MG63 (cell line): ENCODE data around the gene HMX2. TPM values are rescaled to one million over a fixed set of nuclear protein-coding genes. Genes with fewer than 3 reads are reported as not detected.

Experiments
- DNase-seq: peaks from one replicate; pipeline ENCODE4 v3.0.0-alpha.2; 2020
- H3K27me3 ChIP-seq: fragments of 250-450 bp; sonication (Bioruptor Pico); 2 replicates; pipeline ENCODE4 v1.5.1; 2020; ENCODE audit warnings: mild to moderate bottlenecking, moderate library complexity
- H3K36me3 ChIP-seq: fragments of 250-450 bp; sonication (Bioruptor Pico); 2 replicates; pipeline ENCODE4 v1.5.1; 2020; ENCODE audit warnings: mild to moderate bottlenecking, moderate library complexity
- H3K4me3 ChIP-seq: fragments of 250-450 bp; sonication (Bioruptor Pico); 2 replicates; pipeline ENCODE4 v1.5.1; 2020; ENCODE audit warnings: mild to moderate bottlenecking, moderate library complexity
- H3K9me3 ChIP-seq: fragments of 250-450 bp; sonication (Bioruptor Pico); 2 replicates; pipeline ENCODE4 v1.5.1; 2020; ENCODE audit warnings: mild to moderate bottlenecking, moderate library complexity
- total RNA-seq: library from RNA; depleted of rRNA; stranded (reverse); fragments of >200 nt; shearing (Covaris generic); gene quantifications from 2 replicates; pipeline ENCODE4 v1.2.3, GENCODE V29; 2014; ENCODE audit warnings: low replicate concordance

HMX2 gene
- total RNA-seq, 1 experiment from 2014 or later: 0.07 TPM

- Histone ChIP-seq H3K4me3 (peak within 1 kb of the TSS; percentile 60), H3K27me3 (peaks cover 6% of the 10 kb centered on the region), H3K36me3 (no peaks in the 10 kb centered on the region; the same call in 1 of the 2 replicates), H3K9me3 (no peaks in the 10 kb centered on the region)
- DNase-seq: peak; percentile 76
Measured at GRCh38 chr10:123135415-123136141, 12.4 kb upstream of the HMX2 start, which contains the start of gene HMX3. HMX3 (plus strand) TSS chr10:123135970; CDS start chr10:123136051, 81 bp downstream.

DNA sequence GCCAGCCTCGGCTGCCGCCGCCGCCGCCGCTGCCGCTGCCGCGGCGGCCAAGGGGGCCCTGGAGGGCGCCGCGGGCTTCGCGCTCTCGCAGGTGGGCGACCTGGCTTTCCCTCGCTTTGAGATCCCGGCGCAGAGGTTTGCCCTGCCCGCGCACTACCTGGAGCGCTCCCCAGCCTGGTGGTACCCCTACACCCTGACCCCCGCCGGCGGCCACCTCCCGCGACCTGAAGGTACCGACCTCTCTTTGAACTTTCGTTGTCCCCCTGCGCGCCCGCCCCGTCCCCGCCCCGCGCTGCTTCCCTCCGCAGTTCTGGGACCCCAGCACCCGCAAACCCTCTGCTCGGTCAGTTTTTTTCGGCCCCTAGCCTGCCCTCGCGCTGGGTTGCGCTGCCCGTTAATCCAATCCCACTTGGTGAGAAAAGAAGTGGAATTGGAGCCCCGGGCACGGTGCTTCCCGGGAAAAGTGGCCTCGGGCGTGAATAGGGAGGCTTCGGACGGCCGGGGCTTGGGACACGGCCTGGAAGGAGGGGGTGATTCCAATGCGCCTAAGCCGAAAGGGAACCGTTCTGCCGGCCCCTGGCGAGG is 11.6 kb upstream of the HMX2 start:
- peak; percentile 39 for DNase-seq
- Histone ChIP-seq H3K4me3 (peak overlapping the region; percentile 60), H3K27me3 (peaks cover 6% of the 10 kb centered on the region), H3K36me3 (no peaks in the 10 kb centered on the region; the same call in 1 of the 2 replicates), H3K9me3 (no peaks in the 10 kb centered on the region)

GRCh38 chr10:123136806-123137642 is 10.9 kb upstream of the HMX2 start:
- DNase-seq: peak; percentile 72
- peaks cover 6% of the 10 kb centered on the region for H3K27me3 ChIP-seq
- H3K36me3 ChIP-seq: no peaks in the 10 kb centered on the region; the same call in 1 of the 2 replicates
- H3K4me3 ChIP-seq: peak overlapping the region; percentile 60
- H3K9me3 ChIP-seq: no peaks in the 10 kb centered on the region

DNA sequence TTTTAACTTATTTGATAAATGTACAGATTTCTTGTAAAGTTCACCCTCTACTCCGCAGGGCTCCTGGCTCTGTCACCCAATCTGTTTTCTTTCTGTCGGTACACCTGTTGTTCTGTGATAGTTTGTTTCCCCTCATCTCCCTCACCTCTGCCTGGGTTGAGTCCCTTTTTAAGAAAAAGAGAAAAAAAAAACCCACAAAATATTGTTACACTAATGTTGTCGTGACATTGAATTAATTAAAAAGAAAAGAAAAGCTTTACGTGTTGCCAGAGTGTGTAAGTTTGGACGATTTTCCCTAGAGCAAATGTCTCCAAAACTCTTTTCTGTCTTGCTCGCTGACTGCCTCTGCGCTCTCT is 8.8 kb upstream of the HMX2 start:
- no peak overlapping the region for H3K4me3 ChIP-seq
- no peaks in the 10 kb centered on the region for H3K9me3 ChIP-seq
- no peak for DNase-seq
- no peaks in the 10 kb centered on the region for H3K27me3 ChIP-seq
- no peaks in the 10 kb centered on the region; the same call in 1 of the 2 replicates for H3K36me3 ChIP-seq

DNA sequence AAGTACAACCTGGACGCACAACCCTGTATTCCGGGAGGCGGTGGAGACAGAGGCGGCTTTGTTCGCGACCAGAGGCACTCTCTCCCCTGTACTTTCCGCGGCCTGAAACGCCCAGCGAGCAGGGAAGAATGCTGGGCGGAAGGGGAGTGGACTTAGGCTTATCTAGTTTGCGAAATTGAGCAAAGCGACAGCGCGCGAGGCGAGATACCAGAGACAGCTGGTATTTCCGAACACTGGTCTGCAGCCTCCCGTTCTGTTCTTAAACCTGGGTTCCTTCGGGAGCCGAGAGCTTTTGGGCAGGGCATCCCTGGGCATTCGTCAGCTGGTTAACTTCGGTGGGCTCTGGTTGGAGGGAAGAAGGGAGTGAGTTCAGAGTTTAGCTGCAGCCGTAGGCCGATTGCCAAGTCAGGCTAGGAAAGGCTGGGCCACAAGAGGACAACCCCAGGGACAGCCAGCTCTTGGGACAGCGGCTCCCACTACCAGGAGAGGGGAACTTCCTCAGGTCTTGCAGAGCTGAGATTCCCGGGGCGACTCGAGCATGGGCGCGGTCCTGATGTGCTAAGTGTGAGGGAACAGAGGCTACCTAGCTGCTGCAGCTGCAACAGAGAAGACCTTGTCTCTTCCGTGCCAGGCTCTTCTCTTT is 8.3 kb upstream of the HMX2 start:
- H3K27me3 ChIP-seq: no peaks in the 10 kb centered on the region
- no peak overlapping the region for H3K4me3 ChIP-seq
- H3K36me3 ChIP-seq: no peaks in the 10 kb centered on the region; the same call in 1 of the 2 replicates
- no peak for DNase-seq
- no peaks in the 10 kb centered on the region for H3K9me3 ChIP-seq

GRCh38 chr10:123140164-123140982 is 7.6 kb upstream of the HMX2 start:
- H3K4me3 ChIP-seq: no peak overlapping the region
- DNase-seq: no peak
- no peaks in the 10 kb centered on the region for H3K9me3 ChIP-seq
- no peaks in the 10 kb centered on the region for H3K27me3 ChIP-seq
- H3K36me3 ChIP-seq: no peaks in the 10 kb centered on the region; the same call in 1 of the 2 replicates

DNA sequence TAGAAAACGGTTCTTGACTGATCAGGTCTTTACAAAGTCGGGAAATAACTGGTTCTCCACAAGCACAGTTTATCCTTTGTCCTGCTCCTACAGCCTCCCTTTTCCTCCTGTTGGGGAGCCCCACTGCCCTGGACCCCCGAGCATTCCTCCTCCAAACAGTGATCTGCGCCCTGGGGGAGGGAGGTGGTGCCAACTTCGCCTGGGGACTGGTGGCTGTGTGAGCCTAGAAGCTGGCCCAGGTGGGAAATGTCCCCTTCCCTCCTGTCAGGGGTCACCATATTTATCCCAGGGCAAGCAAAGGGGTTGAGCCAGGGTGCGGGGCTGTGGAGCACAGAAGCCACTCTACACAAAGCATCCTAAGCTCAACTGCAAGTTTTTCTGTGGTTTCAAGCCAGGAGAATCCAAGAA is 6.9 kb upstream of the HMX2 start:
- no peak for DNase-seq
- no peaks in the 10 kb centered on the region; the same call in 1 of the 2 replicates for H3K36me3 ChIP-seq
- no peak overlapping the region for H3K4me3 ChIP-seq
- no peaks in the 10 kb centered on the region for H3K9me3 ChIP-seq
- no peaks in the 10 kb centered on the region for H3K27me3 ChIP-seq

DNA sequence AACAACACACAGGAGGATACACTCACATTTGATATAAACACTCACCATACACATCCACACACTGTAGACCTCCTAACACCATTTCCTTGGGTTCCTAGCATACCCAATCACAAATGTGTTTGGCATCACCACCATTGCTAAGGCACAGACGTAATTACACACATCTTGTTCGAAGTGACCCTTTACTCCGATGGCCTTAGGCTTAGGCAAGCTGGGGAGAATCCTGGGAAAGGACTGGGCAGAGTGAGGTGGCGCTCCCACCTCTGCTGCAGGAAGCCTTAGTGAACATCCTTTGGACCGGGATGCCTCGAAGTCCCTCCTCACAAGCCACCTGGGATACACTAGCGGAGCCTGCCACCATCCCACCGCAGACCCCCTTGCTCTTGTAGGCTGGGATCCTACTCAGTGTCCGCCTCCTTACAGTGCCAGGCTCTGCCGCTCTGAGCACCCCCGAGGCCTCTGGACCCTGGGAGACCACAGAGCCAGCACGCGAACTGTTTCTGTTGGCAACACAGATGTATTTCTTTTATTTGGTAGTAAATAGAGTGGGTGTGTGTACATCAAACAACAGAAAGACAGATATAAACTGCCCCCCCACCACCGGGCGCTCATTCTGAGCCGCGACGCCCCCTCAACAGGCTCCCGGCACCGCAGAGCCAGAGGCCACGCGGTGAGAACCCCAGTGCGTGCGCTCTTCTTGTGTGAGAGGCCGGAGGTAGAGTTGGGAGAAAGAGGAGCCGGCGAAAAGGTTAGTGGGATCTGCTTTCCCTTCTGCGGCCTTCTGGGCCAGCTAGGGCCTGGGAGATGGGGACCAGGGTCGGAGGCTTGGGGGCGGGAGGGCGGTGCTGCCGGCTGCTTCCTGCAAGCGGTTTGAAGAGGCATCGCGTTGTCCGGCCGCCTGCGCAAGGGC is 5.9 kb upstream of the HMX2 start:
- H3K9me3 ChIP-seq: no peaks in the 10 kb centered on the region
- DNase-seq: no peak
- H3K4me3 ChIP-seq: no peak overlapping the region
- H3K36me3 ChIP-seq: no peaks in the 10 kb centered on the region; the same call in 1 of the 2 replicates
- no peaks in the 10 kb centered on the region for H3K27me3 ChIP-seq

DNA sequence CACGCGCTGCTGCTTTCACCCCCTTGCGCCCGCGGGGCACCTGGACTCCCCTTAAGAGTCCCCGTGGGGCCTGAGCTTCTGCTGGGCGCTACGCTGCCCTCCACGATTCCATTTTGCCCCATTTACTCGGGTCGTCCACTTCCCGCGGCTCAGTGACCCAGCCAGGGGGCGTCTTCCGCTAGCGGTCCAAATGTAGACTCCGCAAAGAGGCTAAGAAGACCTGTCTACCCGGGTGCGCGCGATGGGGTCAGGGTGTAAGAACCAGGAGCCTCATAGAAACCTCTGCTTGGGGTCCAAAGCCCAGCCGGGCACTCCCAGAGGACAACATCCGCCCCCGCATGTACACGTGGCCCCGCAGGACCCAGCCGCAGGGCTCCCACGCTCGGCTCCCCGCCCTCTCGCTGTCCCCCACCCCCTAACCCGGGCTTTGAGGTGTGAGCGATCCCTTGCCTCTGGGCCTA is 5.2 kb upstream of the HMX2 start:
- Histone ChIP-seq H3K36me3 (no peaks in the 10 kb centered on the region; the same call in 1 of the 2 replicates), H3K9me3 (no peaks in the 10 kb centered on the region), H3K27me3 (no peaks in the 10 kb centered on the region), H3K4me3 (no peak overlapping the region)
- DNase-seq: no peak

GRCh38 chr10:123143162-123143824 is 4.6 kb upstream of the HMX2 start:
- DNase-seq: no peak
- Histone ChIP-seq H3K4me3 (no peak overlapping the region), H3K27me3 (no peaks in the 10 kb centered on the region), H3K36me3 (no peaks in the 10 kb centered on the region; the same call in 1 of the 2 replicates), H3K9me3 (no peaks in the 10 kb centered on the region)

DNA sequence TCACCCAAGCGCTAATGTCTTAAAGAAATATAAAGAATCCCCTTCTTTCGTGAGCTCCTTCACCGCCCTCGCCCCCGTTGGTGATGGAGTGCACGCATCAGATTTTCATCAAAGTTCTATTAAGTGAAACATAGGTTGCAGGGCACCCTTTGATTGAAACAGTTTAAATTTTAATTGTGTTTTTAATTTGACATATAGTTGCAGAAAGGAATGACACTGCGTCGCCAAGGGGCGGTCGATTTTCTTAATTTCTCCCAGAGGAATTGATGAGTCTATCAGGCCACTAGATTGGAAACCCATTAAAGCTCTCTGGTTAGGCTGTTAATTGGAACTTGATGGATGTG is 4.1 kb upstream of the HMX2 start:
- Histone ChIP-seq H3K27me3 (peaks cover 2% of the 10 kb centered on the region; the same call in 1 of the 2 replicates), H3K36me3 (no peaks in the 10 kb centered on the region), H3K4me3 (no peak overlapping the region), H3K9me3 (no peaks in the 10 kb centered on the region)
- DNase-seq: no peak

DNA sequence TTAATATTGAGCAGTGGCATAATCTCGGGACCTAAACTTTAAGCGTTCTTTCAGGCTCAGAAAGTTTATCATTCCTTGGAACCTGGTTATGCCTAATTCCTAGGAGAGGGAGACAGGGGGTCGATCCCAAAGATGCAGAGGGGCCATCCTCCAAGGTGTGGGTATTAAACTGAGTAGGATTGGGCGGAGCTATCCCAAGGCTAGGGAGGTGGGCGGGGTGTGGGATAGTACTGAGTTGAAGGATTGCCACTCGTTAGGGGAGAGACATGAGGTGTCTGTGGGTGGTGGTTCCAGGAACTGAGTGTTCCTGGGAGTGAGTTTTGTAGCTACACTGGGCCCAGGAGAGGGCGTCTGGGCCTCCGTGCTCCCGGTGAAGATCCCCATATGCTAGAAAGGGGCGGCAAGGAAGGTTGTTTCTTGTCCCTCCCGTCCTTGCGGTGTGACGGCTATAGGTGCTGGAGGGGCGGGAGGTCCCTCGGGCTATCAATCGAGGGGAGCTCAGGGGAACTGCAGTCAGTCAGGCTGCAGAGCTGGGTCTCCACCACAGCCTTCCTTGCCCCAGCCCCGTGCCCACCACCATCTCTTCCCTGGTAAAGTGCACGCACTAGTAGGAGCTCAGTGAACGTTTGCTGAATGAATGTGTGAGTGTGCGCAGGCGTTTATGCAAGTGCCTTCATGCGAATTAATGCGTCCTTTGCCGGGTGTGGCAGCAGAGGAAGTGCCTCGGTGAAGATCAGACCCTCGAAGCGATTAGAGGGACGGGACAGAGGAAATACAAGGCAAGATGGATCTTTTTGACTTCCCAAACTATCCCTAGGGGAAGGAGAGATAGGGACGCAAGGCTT is 3.0 kb upstream of the HMX2 start:
- Histone ChIP-seq H3K9me3 (no peaks in the 10 kb centered on the region), H3K36me3 (no peaks in the 10 kb centered on the region), H3K4me3 (no peak overlapping the region), H3K27me3 (peaks cover 2% of the 10 kb centered on the region; the same call in 1 of the 2 replicates)
- no peak for DNase-seq

DNA sequence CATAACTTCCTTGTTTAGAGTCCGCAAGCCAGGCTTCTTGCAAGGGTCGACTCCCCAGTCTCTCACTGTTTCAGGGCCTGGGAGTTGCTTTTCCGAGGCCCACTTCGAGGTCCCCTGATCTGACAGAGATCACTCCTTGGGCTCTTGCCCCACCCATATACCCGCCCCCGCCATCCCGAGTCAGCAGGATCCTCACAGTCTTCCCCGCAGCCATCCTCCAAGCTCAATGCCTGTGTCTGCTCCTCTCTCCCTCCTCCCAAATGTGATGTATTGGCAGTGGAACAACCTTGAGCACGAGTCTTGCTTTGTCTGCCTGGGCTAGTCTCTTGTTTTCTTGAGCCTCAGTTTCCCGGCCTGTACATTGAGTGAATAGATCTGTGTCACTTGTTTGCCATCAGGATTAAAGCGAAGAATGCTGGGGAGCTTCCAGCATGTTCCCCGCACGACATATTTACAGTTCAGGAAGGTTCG is 2.4 kb upstream of the HMX2 start:
- H3K9me3 ChIP-seq: no peaks in the 10 kb centered on the region
- no peak overlapping the region for H3K4me3 ChIP-seq
- H3K27me3 ChIP-seq: peaks cover 2% of the 10 kb centered on the region; the same call in 1 of the 2 replicates
- no peak for DNase-seq
- H3K36me3 ChIP-seq: no peaks in the 10 kb centered on the region
